ENCODE measurements around the gene TSPO. TPM values are rescaled to one million over a fixed set of nuclear protein-coding genes. Genes with fewer than 3 reads are reported as not detected.

TSPO gene
- total RNA-seq, 1 experiment from 2014 or later: 604 TPM

DNA sequence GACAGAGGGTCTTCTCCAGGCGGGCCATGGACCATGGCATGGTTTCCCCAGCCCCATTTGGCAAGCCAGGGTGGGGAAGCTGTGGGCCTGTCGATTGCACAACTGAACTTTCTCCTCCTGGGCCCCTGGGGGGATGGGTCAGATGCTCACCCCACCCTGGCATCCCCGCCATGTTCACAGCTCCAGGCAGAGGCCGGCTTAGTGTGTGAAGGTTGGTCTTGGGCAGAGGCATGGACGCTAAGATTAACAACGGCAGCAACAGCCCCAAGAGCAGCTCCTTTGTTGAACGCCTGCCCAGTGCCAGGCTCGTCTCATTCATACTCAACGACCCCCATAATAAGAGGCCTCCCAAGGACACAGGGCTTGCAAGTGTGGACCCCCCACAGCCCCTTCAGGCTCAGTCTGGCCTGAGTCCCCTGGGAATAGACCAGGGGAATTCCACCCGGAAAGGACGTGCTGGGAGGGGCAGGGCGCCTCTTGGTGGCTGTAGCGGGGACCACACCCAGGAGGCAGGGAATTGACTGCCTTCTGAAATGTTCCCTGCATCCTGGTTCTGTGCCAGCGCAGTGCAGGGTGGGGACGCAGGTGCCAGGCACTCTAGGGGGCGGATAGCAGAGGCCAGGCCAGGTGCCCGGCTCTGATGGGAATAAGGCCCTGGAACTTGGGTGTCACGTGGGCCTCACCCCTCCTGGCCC lies 8.3 kb downstream of the TSPO start:
- DNase-seq (ENCODE audit: low read depth): no peak

GRCh38 chr22:43160497-43161126 lies 9.3 kb downstream of the TSPO start:
- no peak for DNase-seq (ENCODE audit: low read depth)

DNA sequence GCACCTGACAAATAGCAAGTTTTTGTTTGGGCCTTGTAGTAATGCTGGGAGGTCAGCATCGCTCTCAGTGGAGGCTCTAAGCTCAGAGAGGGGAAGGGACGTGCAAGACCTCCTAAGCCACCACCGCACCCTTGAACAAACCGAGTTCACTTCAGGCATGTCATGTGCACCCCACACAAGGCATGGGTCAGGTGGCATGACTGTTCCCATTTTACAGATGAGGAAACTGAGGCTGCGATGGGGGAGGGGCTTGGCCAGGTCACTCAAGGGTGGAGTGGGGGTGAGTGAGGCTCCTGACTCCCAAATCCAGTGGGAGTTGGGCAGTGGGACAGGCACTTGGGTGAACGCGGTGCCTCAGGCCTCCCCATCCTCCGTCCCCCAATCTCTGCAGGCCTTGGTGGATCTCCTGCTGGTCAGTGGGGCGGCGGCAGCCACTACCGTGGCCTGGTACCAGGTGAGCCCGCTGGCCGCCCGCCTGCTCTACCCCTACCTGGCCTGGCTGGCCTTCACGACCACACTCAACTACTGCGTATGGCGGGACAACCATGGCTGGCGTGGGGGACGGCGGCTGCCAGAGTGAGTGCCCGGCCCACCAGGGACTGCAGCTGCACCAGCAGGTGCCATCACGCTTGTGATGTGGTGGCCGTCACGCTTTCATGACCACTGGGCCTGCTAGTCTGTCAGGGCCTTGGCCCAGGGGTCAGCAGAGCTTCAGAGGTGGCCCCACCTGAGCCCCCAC lies 11.2 kb downstream of the TSPO start:
- no peak for DNase-seq (ENCODE audit: low read depth)

- no peak for DNase-seq (ENCODE audit: low read depth)
Observed at GRCh38 chr22:43163241-43163795, 12.0 kb downstream of the TSPO start.

GRCh38 chr22:43164636-43165035 lies 13.3 kb downstream of the TSPO start:
- no peak for DNase-seq (ENCODE audit: low read depth)

GRCh38 chr22:43166132-43166930 lies 15.0 kb downstream of the TSPO start:
- no peak for DNase-seq (ENCODE audit: low read depth)

DNA sequence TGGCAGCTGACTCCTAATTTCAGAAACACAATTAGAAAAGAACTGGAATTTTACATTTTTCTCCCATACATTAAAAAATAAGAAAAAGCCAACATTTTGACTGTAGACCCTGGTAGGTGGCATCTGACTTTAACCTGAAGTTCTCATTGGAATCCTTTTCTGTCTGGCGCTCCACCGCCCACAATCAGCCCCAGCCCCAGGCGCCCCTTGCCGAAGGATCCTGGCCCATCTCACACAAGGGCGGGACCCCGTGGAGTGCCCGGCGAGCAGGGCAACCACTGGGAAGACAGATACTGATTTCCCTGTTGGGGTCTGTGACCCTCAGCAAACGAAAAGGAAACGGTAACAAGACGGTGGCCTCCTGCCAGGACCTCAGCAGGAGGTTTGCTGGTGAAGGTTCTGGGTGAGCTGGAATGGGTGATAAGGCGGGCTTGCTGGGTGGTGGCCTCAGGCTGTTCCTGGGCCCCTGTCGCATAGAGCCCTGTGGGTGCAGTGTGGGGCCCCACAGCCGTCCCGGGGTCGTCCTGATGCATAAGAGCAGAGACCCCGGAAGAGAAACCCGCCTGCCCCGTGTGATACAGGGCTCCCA lies 15.7 kb downstream of the TSPO start:
- no peak for DNase-seq (ENCODE audit: low read depth)

- DNase-seq (ENCODE audit: low read depth): no peak
Observed at GRCh38 chr22:43168471-43169309, 17.3 kb downstream of the TSPO start.

DNA sequence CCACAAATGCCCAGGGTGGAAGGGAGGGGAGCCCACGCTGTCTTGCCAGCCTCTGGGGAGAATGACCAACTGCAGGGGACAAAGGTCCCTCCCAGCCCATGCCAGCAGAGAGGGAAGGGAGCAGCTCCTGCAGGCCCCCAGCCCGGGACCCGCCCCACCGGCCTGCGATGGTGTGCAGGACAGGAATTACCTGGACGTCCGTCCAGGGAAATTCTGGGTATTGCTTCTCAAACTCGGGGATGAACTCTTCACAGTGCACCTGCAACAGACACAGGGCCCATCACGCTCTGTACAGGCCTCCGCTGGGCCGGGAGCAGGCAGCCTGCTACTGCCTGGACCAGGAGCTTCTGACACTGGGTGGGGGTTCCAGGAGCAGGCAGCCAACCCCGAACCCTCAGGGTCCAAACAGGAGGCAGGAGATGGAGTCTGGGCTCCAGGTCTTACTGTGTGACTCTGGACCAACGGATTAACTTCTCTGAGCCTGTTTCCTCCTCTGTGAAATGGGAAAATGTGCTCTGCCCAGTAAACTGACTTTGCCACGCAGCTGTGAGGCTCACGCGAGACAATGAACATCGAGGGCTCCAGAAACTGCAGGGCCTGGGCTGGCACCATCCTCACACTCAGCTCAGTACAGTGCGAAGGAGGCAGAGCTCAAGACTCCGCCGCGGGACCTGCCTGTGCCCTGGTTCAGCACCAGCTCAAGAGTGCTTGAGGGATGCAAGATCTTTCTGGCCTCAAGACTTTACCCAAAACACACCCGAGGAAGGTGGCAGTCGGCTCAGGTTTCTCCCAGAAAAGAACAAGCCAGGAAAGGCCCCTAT lies 18.2 kb downstream of the TSPO start:
- no peak for DNase-seq (ENCODE audit: low read depth)

DNA sequence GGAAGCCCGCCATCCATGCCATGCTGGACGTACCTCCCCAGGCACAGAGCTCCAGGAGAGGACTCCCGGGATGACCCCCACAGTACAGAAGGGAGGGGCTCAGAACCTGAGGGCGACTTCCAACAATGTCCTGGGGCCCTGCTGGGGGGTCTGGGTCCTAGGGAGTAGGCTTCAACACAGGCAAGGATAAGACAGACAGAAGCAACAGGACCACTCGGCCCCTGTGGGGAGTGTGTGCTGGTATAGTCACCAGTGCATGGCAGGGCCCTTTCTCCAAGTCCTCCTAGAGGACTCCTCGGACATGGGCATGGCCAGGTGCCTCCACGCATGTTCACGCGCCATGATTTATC lies 18.7 kb downstream of the TSPO start:
- DNase-seq (ENCODE audit: low read depth): no peak

- DNase-seq (ENCODE audit: low read depth): no peak
Observed at GRCh38 chr22:43171019-43171491, 19.7 kb downstream of the TSPO start.

- no peak for DNase-seq (ENCODE audit: low read depth)
Observed at GRCh38 chr22:43171607-43172006, 20.2 kb downstream of the TSPO start.

GRCh38 chr22:43172191-43172590 lies 20.8 kb downstream of the TSPO start:
- DNase-seq (ENCODE audit: low read depth): no peak

DNA sequence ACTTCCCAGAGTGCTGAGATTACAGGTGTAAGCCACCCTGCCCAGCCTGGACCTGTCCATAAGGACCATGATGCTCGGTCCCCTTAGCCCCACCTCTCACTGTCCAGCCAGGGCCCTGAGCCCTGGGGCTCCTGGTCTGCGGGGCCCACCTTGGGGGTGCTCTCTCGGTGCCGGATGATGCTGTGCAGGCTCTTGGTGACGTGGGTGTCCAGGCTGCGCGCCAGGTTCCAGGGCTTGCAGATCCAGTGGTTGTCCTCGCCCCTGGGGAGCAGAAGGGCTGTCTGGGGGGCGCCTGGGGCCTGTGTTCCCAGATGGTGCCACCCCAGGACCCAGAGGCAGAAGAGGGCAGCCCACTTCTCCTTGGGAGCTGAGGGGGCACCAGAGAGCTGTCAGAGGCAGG lies 22.2 kb downstream of the TSPO start:
- DNase-seq (ENCODE audit: low read depth): no peak

DNA sequence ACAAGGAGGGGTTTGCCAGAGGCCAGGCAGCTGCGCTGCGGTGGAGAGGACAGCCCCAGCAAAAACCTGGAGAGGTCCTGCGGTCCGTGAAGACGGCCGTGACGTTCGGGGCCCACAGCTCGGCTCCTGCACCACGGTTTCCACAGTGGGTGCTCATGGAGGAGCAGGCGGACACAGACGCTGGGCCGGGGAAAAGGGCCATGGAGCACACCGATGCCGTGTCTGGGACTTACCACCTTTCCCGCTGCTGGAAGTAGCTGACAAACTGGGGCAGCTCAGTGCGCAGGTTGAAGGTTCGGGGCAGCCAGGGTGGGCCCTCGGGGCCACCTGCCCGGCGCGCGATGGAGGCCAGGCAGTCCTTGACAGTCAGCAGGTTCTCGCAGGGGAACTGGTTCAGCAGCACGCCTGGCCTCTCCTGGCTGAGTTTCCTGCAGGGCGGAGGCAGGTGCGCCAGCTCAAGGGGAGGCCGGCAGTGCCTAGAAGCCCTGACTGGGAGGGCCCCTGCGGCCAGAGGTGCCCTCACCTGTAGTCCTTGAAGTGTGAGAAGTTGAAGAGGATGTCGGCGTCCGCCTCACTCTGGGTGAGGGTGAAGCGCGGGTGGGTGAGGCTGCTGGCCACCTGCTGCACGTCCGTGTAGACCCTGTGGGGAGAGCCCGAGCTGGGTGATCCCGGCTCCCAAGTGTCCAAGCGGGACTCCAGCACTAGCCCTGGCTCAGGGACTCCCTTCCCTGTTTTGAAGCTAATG lies 22.8 kb downstream of the TSPO start:
- DNase-seq (ENCODE audit: low read depth): no peak

DNA sequence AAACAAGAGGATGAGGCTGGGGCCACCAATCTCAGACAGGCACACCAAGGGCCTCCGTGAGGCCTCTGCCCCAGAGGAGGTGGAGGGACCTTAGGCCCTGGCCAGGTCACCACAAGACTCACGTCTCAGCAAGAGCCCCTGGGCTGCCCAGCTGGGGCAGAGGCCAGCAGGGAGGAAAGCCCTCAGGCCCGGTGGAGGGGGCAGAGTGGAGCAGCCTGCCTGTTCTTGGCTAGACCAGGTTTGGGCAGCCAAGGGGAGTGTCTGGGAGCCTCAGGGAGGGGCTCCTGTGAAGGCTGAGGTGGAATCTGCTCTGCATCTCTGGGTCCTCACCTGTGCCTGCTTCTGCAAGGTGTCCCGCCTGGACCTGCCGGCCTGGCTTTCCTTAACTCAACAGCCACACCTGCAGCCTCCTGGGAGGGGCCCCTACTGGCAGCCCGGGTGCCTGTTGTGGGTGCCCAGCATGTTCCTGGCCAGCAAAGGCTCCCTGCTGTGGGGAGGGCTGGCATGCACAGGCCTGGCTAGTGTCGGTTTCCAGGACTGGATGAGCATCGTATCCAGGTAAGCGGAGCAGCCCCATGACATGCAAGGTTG lies 23.7 kb downstream of the TSPO start:
- DNase-seq (ENCODE audit: low read depth): no peak

DNA sequence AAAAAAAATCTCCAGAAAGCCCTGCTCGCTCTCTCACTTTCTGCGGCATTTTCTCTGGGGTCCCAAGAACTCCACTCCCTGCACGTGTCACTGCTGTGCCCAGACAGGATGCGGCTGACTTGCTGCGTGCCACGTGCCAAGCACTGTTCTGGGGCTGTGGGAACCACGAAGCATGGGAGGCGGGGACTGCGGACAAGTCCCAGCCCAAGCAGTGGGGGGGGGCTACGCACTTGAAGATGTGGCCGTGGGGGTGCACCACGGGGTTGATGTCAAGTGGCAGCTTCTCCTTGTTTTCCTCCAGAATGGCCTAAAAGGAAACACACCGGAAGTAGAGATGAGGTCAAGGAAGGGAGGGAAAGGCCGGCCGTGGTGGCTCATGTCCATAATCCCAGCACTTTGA lies 24.7 kb downstream of the TSPO start:
- DNase-seq (ENCODE audit: low read depth): no peak

- DNase-seq (ENCODE audit: low read depth): no peak
Observed at GRCh38 chr22:43177479-43177878, 26.1 kb downstream of the TSPO start.

Data from LHCN-M2 (cell line).